Fibroblast of lung (primary cell): ENCODE measurements around the gene EIF1AD. TPM values are rescaled to one million over a fixed set of nuclear protein-coding genes. Genes with fewer than 3 reads are reported as not detected.

ENCODE experiments used
- DNase-seq, 2 donors: peaks; one replicate each; pipeline versions ENCODE4 v3.0.0 to v3.0.0-alpha.2; 2010; ENCODE audit warnings: low read depth in 2 of 2
- H2AFZ ChIP-seq: 2 replicates; pipeline ENCODE4 v1.5.1; 2012; ENCODE audit warnings: low read length, control low read depth, inconsistent platforms
- H3K27ac ChIP-seq: 2 replicates; pipeline ENCODE4 v1.5.1; 2011; ENCODE audit warnings: low read length, control low read depth; ENCODE audit not compliant: insufficient read depth
- H3K27me3 ChIP-seq: 2 replicates; pipeline ENCODE4 v1.5.1; 2011; ENCODE audit warnings: mild to moderate bottlenecking, low read length; ENCODE audit not compliant: control insufficient read depth, insufficient read depth
- H3K36me3 ChIP-seq: 2 replicates; pipeline ENCODE4 v1.5.1; 2011; ENCODE audit warnings: low read length; ENCODE audit not compliant: control insufficient read depth, insufficient read depth
- H3K4me1 ChIP-seq: 2 replicates; pipeline ENCODE4 v1.5.1; 2011; ENCODE audit warnings: low read length; ENCODE audit not compliant: control insufficient read depth, insufficient read depth; ENCODE audit errors: extremely low read depth
- H3K4me2 ChIP-seq: 2 replicates; pipeline ENCODE4 v1.5.1; 2011; ENCODE audit warnings: low read length, control low read depth; ENCODE audit not compliant: insufficient read depth; ENCODE audit errors: extremely low read depth
- H3K4me3 ChIP-seq, 4 experiments: fragments of 200-600 bp in 1 of 4; sonication (generic) in 1 of 4; replicated peaks in 1 of 4; 2 replicates each; pipeline ENCODE4 v1.5.1; 2011 to 2016; ENCODE audit warnings: low read length in 4 of 4, low read depth in 3 of 4, mild to moderate bottlenecking in 3 of 4, control low read depth in 2 of 4, inconsistent platforms in 1 of 4, mixed read lengths in 1 of 4; ENCODE audit not compliant: insufficient read depth in 1 of 4; ENCODE audit errors: control extremely low read depth in 1 of 4
- H3K79me2 ChIP-seq: 2 replicates; pipeline ENCODE4 v1.5.1; 2012; ENCODE audit warnings: mild to moderate bottlenecking, low read length, inconsistent platforms; ENCODE audit not compliant: control insufficient read depth, insufficient read depth
- H3K9ac ChIP-seq: 2 replicates; pipeline ENCODE4 v1.5.1; 2011; ENCODE audit warnings: mild to moderate bottlenecking, low read length, control low read depth; ENCODE audit not compliant: insufficient read depth
- H3K9me3 ChIP-seq: 2 replicates; pipeline ENCODE4 v1.5.1; 2012; ENCODE audit warnings: low read depth, low read length; ENCODE audit not compliant: control insufficient read depth, insufficient read depth
- H4K20me1 ChIP-seq: 2 replicates; pipeline ENCODE4 v1.5.1; 2011; ENCODE audit warnings: low read length; ENCODE audit not compliant: control insufficient read depth, insufficient read depth; ENCODE audit errors: extremely low read depth
- EZH2 ChIP-seq: IDR thresholded peaks from 2 replicates; pipeline ENCODE4 v1.5.1; 2012; ENCODE audit warnings: low read length, control low read depth, mild to moderate bottlenecking; ENCODE audit errors: missing control alignments
- polyA plus RNA-seq, 2 donors: library from polyadenylated mRNA; depleted of rRNA in 1 of 2; stranded (reverse) in 1 of 2; unstranded in 1 of 2; fragments of >200 nt; gene quantifications; 2 replicates each; pipeline ENCODE4 v1.2.1, GENCODE V29; 2011 to 2012; ENCODE audit warnings: missing spikeins in 1 of 2
- total RNA-seq: library from RNA; depleted of rRNA; stranded (reverse); fragments of >200 nt; gene quantifications from 2 replicates; pipeline ENCODE4 v1.2.1, GENCODE V29; 2014
- TF ChIP-seq, protein P1 (sequence below), 2 donors: IDR thresholded peaks in 1 of 2; conservative IDR thresholded peaks in 1 of 2; 1 replicate in 1 of 2; 2 replicates in 1 of 2; pipeline ENCODE4 v1.5.1; 2011 to 2012; ENCODE audit warnings: low read length in 2 of 2, control low read depth in 1 of 2, inconsistent platforms in 1 of 2, low read depth in 1 of 2, mild to moderate bottlenecking in 1 of 2

EIF1AD gene
- total and polyA plus RNA-seq, 2 donors (not counting 1 experiment from before 2014, with no cell fraction given): 23.5 to 26.2 TPM

DNA sequence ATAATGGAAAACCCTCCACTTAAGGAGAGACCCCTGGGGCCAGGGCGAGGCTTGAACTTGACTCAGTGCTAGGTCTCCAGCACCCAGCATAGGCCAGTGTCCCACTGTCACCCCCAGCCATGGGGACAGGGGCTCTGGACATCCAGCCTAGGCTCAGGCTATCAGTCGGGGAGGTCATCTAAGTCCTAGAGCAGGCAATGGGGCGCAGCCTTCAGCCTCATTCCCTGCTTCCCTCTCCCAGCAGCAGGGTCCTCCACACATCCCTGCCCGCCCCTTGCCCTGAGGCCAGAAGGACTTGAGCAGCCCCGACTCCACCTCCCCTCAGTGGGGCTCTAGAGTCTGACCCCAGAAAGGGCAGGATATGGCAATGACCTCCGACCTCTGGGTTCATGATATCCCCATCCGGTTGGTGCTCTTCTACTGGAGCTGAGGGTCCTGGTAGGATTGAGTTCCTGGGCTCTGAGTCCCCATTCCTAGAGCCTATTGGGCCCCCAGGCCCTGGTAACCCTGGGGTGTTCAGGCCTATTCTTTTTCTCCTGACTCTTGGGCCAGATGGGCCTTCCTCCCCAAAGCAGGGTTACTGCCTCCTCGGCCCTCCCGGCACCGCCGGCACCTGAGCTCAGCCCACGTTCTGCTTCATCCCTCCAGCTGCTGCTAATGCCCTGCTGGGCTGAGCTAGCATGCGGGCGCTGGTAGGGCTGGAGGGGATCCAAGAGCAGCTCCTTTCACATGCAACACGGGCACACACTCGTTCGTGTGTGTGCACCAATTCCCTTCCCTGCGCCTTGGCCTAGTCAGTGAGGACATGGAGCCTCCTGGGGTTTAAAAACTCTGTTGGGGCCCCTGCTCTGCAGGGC is 14.2 kb upstream of the EIF1AD start:
- no peak overlapping the region for H3K9ac ChIP-seq
- H3K27me3 ChIP-seq: peaks cover 7% of the 10 kb centered on the region
- no peak overlapping the region for H3K4me3 ChIP-seq
- no peak overlapping the region for H3K4me2 ChIP-seq
- H3K4me1 ChIP-seq: peaks cover 5% of the 10 kb centered on the region
- no peak for DNase-seq
- no peak overlapping the region for H3K27ac ChIP-seq
- TF ChIP-seq EZH2: no peak
- TF ChIP-seq, protein P1, sequence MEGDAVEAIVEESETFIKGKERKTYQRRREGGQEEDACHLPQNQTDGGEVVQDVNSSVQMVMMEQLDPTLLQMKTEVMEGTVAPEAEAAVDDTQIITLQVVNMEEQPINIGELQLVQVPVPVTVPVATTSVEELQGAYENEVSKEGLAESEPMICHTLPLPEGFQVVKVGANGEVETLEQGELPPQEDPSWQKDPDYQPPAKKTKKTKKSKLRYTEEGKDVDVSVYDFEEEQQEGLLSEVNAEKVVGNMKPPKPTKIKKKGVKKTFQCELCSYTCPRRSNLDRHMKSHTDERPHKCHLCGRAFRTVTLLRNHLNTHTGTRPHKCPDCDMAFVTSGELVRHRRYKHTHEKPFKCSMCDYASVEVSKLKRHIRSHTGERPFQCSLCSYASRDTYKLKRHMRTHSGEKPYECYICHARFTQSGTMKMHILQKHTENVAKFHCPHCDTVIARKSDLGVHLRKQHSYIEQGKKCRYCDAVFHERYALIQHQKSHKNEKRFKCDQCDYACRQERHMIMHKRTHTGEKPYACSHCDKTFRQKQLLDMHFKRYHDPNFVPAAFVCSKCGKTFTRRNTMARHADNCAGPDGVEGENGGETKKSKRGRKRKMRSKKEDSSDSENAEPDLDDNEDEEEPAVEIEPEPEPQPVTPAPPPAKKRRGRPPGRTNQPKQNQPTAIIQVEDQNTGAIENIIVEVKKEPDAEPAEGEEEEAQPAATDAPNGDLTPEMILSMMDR (conservative IDR thresholded peaks at IDR 0.05 in 1 of 2, IDR thresholded peaks at IDR 0.05 in 1 of 2; ENCODE audit: low read depth in 1 of 2, low read length in 2 of 2): no peak
- H3K36me3 ChIP-seq: no peaks in the 10 kb centered on the region
- no peaks in the 10 kb centered on the region for H3K9me3 ChIP-seq
- H2AFZ ChIP-seq: no peak overlapping the region
- H4K20me1 ChIP-seq: no peaks in the 10 kb centered on the region
- H3K79me2 ChIP-seq: no peaks in the 10 kb centered on the region

DNA sequence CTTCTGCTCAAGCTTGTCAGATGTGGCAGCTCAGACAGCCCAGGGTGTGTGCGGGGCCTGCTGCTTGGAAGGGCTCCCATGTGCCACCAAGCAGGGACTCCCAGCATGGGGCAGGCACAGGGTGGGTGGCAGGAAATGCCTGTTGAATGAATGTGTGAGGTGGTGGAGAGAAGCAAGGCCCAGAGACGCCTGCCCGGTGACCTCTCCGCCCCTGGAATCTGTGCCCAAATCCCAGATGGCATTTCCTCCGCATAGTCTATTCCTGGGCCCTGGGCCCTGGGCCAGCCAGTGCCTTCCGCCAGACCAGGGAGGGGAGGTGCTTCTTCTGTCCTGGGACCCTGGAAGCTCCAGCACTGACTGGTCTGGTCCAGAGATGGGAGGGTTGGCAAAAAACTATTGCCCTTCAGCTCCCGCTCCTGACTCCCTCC is 13.5 kb upstream of the EIF1AD start:
- Histone ChIP-seq H3K27me3 (peaks cover 7% of the 10 kb centered on the region), H3K4me2 (no peak overlapping the region), H3K79me2 (no peaks in the 10 kb centered on the region), H3K4me1 (peaks cover 3% of the 10 kb centered on the region), H3K9me3 (no peaks in the 10 kb centered on the region), H3K27ac (no peak overlapping the region), H3K9ac (no peak overlapping the region), H3K36me3 (no peaks in the 10 kb centered on the region), H4K20me1 (no peaks in the 10 kb centered on the region), H3K4me3 (no peak overlapping the region), H2AFZ (no peak overlapping the region)
- TF ChIP-seq, protein P1 (conservative IDR thresholded peaks at IDR 0.05 in 1 of 2, IDR thresholded peaks at IDR 0.05 in 1 of 2; ENCODE audit: low read depth in 1 of 2, low read length in 2 of 2): no peak
- TF ChIP-seq EZH2: no peak
- DNase-seq: peak; percentile 6 to 48

DNA sequence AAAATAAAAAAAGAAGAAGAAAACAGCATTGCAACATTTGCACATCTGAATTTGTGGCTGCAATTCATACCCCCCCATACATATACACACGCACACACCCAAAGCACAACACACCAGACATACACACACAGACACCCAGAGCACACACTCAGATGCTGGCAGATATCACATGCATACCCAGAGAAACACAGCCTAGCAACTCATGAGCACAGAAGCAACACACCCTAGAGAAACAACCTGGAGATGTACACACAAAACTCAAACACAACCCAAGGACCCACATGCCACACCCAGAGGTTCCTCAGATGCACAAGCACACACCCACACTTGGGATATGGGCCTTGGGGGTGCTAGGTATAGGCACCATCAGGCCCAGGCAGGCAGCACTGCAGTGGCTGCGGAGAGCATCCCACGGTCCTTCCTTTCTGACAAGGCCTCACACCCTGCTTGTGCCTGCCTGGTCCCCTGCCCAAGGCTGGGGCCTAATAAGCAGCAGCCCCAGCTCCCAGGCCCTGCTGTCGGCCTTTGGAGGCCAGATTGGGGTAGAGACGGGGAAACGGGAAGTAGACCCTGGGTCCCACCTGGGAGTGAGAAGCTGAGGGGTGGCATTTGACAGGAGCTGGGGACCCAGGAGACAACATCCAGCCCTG is 13.0 kb upstream of the EIF1AD start:
- Histone ChIP-seq H4K20me1 (no peaks in the 10 kb centered on the region), H3K9ac (no peak overlapping the region), H3K4me1 (peaks cover 3% of the 10 kb centered on the region), H2AFZ (no peak overlapping the region), H3K4me3 (no peak overlapping the region), H3K27me3 (peaks cover 7% of the 10 kb centered on the region), H3K36me3 (no peaks in the 10 kb centered on the region), H3K79me2 (no peaks in the 10 kb centered on the region), H3K27ac (no peak overlapping the region), H3K9me3 (no peaks in the 10 kb centered on the region), H3K4me2 (no peak overlapping the region)
- TF ChIP-seq, protein P1 (conservative IDR thresholded peaks at IDR 0.05 in 1 of 2, IDR thresholded peaks at IDR 0.05 in 1 of 2; ENCODE audit: low read depth in 1 of 2, low read length in 2 of 2): no peak
- no peak for TF ChIP-seq EZH2
- no peak for DNase-seq
